Femur (tissue), 1 donor: ENCODE measurements around the gene DNAH17.

Experiments used
- DNase-seq: peaks from one replicate; pipeline ENCODE4 v3.0.0-alpha.2; 2017

Gene DNAH17

DNA sequence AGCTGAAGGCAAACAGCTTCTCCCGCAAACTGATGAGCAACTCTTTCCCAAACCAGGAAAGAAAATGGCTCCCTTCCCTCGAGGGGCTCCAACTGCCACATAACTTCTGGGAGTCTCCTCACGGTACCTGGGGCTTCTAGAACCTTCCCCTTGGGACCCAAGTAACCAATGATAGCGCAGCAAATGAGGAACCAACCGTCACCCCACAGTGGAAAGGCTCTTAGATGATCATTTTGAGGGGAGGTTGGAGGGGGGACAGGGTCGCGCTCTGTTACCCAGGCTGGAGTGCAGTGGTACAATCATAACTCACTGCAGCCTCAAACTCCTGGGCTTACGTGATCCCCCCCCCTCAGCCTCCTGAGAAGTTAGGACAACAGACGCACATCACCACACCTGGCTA lies at the start of gene DNAH17:
Gene DNAH17, minus strand, starts transcription at position 101 of the 400 bp plus-strand sequence. CDS start 2,339 bp downstream, outside the sequence.
- no peak for DNase-seq

DNA sequence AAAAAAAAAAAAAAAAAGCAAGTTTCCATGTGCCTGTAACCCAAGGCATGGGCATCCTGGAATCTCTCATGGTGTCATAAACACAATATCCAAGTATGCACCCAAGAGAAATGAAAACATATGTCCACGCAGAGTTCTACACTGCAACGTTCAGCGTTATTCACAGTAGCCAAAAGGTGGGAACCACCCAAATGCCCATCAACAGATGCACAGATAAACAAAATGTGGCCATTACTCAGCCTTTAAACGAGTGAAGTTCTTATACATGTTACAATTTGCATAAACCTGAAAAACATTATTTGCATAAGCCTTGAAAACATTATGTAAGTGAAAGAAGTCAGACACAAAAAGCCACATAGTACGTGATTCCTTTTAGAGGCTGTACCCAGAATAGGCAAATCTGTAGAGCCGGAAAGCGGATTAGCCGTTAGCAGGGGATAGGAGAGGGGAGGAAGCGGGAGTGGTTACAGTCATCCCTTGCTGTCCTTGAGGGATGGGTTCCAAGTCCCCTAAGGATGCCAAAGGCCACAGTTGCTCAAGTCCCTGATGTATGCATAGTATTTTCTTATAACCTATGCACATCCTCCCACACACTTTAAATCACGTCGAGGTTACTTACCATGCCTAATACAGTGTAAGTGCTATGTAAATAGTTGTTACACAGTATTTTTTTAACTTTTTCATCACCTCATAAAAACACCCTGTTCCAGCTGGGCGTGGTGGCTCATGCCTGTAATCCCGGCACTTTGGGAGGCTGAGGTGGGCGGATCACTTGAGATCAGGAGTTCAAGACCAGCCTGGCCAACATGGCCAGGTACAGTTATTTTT lies 47.3 kb upstream of the DNAH17 start:
- DNase-seq, result no peak

GRCh38 chr17:78623541-78623940 lies 46.3 kb upstream of the DNAH17 start:
- no peak for DNase-seq

GRCh38 chr17:78622491-78623265 lies 45.5 kb upstream of the DNAH17 start:
- no peak for DNase-seq

- DNase-seq, result no peak
Observed at GRCh38 chr17:78621720-78622490, 44.7 kb upstream of the DNAH17 start.

- DNase-seq, result no peak
Observed at GRCh38 chr17:78620099-78620498, 42.9 kb upstream of the DNAH17 start.

DNA sequence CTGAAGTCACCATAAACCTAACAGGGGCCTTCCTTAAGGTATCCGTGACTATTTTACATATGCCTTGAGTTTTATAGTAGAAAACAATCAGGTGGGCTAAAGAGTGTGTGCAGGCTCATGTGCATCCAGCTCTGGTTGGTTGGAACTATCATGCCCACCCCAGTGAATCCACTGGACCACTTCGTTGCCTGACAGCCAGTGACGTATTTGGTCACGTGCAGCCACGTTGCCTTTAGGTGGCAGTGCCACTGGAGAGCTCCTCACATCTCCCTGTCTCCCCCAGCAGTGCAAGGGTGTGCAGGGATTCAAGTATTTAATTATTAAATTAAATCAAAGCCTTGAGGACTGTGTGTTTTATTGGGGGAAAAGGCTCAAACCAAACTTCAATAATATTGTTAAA lies 42.1 kb upstream of the DNAH17 start:
- DNase-seq, result no peak

DNA sequence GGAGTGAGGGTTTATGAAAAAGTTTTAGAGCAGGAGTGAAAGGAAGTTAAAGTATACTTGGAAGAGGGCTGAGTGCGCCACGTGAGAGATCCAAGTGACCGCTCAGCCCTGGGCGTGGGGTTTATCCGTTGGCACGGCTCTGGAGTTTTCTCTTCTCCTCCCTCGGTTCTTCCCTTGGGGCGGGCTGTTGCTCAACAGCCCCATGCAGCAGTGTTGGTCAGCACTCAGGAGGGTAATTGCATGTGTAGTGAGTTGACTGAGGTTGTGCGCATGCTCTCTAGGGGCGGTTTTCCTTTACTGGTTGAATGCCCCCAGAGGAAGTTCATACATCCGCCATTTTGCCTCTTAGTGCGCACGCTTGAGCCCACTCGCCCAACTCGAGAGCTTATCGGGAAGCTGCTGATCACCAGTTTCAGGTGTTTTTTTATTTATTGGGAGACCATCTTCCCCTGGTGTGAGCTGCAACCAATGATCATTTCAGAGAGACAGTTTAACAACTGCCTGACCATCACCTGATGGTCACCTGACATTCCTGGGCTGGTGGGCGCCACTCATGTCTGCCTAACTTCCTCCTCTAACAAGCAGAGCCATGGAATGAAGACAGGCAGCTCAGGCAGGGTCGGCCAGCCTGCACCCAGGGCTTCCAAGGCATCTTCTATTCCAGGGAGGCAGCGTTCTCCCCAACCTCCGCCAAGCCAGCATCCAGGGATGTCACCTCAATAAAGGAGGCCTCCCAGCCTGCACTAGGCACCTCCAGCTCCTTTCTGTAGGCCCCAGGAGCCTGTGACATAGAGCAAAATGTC lies 41.3 kb upstream of the DNAH17 start:
- DNase-seq, result no peak

DNA sequence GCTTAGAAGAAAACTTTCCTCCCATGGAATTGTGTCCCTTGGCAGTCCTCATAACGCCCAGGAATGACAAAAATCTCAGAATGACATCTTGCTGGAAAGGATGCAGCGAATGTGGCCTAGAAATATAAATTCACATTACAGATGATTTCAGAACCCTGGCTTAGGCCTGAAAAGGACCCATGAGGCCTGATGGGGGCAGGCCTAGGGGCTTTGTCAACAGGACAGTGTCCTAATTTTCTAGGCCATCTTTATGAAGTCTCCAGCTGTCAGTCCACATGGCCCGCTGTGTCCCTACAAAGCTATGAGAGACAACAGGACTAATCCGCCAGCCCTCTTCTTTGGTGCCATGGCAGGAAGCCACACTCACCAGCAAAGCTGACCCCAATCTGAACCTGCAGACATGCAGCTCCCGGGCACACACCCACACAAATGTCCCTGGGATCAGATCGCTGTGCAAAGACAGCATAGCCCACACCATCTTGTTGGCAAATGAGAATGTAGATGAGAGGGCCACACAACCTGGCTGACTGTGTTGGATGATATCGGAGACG lies 40.4 kb upstream of the DNAH17 start:
- peak; percentile 78 for DNase-seq

- DNase-seq, result no peak
Observed at GRCh38 chr17:78616946-78617345, 39.8 kb upstream of the DNAH17 start.

- no peak for DNase-seq
Observed at GRCh38 chr17:78615631-78616030, 38.4 kb upstream of the DNAH17 start.

DNA sequence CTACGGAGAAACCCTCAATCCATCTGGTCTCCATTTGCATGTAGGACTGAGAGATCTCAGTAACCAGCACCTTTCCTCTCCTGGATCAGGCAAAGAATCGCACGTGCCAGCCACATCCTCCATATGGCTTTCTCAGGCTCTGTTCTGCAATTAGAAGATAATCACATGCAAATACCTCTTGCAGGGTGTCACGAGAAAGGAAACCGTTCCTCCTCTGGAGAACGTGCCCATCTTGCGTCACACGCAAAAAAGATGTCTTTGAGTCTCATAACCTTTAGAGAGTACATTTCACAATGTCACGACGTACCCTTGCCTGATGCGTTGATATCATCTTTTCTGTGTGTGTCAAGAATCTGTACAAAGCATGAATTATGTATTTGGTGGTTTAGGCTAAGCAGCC lies 36.2 kb upstream of the DNAH17 start:
- DNase-seq, result no peak

DNA sequence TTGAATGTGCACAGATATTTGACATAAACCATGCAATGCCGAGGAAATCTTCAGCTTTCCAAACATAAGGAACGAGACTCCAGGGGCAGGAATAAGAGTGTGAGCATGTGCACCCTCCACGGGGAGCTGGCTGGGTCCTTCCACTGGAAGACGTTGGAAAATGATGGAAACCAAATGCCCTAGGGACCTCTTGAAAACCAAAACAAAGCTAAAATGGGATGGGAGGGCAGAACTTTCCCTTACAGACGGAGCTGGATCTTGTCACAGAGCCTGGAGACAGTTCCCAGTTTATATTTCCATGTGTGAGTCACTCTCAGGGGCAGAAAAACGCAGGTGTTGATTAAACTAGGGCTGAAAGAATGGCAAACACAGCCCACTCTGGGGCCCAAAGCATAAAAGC lies 34.4 kb upstream of the DNAH17 start:
- DNase-seq, result peak; percentile 55

DNA sequence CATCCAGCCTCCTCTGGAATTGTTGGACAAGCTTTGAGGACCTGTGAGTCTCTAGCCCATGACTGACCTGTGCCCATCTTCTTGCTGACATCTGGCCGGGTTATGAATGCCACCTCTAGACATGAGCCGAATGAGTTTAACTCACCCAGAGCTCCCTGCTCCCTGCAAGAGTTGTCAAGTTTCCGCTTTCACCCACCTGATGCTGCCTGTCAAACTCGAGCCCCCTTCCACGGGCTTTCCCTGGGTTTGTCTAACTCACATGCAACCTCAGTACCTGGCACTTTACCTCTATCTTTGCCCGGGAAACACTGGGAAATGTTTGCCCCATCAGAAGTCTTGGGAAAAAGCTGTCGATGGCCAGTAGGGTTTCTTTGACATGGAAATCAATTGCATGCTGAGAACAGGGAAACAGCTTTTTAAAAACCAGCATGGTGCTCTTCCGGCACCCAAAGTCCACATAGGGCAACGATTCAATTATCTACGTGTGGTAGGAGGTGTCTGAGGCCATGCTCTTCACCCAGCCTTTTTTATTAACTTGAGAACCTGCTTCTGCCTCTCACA lies 33.8 kb upstream of the DNAH17 start:
- no peak for DNase-seq

DNA sequence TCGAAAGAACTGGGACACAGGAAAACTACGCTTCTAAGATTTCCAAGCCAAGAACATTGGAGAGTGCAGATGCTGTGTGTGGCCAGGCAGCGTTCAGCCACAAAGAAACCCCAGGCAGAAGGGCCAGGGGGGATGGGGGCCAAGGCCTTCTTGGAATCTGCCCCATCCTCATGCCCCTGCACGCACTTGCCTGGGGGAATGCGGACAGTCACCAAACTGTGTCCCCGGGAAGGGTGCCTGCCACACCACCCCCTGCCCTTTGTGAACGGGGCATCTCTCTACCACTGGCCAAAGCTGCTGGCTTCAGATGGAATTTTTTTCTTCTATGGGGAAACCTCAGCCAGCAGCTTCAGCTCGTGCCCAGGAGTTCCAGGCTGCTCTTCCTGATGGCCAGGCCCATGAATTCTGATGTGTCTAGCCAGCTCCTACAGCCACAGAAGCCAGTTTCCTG lies 32.0 kb upstream of the DNAH17 start:
- DNase-seq, result peak; percentile 68

DNA sequence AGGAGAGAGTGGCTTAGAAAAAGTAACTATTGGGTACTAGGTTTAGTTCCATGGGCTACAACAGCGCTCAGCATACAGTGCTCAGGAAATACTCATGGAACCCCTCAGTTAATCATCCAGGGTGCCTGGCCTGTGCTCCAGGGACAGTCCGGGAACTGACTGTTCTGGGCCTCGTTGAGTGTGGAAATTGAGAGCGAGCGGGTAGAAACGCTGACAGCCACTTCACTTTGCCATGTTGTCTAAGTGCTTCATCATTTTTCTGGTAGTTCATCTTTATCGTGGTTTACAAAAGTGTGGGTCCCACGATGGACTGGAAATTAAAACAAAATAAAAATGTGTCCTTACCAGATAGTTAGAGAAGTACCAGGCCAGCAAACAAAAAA lies 31.6 kb upstream of the DNAH17 start:
- DNase-seq, result no peak

DNA sequence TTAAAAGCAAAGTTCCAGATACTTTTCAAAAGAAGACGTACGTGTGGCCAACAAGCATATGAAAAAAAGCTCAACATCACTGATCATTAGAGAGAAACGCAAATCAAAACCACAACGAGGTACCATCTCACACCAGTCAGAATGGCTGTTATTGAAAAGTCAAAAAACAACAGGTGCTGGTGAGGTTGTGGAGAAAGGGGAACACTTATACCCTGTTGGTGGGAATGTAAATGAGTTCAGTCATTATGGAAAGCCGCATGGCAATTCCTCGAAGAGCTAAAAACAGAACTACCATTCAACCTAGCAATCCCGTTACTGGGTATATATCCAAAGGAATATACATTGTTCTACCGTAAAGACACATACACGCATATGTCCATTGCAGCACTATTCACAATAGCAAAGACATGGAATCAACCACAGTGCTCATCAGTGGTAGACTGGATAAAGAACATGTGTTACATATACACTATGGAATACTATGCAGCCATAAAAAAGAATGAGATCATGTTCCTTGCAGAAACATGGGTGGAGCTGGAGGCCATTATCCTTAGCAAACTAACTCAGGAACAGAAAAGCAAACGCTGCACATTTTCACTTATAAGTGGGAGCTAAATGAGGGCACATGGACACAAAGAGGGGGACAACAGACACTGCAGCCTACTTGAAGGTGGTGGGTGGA lies 31.1 kb upstream of the DNAH17 start:
- DNase-seq, result no peak

DNA sequence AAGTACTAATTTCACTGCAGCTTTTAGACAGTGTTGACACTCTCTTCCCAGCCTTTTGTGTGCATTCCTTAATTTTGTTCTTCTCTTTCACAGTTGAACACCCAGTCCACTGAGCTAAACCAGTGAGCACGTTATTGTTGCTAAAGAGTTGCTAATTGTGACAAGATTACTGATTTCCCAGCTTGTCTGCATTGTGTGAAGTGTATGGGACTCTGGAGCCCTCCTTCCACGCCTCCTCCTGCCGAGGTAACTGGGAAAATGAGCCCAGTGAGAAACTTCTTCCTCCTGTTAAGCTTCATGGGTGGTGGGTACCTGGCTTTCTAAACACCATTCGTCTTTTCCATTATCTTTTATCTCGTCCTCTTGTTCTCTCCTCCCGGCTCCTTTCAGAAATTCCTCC lies 29.8 kb upstream of the DNAH17 start:
- DNase-seq, result no peak

GRCh38 chr17:78605886-78606285 lies 28.7 kb upstream of the DNAH17 start:
- DNase-seq, result no peak

- no peak for DNase-seq
Observed at GRCh38 chr17:78605429-78605828, 28.2 kb upstream of the DNAH17 start.

DNA sequence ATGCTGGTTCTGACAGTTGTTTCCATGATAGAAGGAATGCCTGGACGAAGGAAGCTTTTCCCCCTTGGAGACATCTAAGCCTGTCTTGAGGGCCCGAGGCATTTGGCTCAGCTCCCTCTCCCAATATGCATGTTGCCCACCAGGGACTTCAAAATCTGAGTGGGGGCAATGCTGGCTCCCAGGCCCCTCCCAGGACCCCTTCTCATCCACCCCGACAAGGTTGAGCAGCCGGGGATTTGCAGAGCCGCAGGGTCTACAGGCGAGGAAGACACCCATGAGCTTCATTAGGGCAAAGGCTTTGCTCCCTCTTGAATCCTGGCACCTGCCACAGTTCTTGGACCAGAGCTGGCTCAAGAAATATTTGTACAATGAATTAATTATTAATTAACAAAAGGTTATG lies 25.1 kb upstream of the DNAH17 start:
- DNase-seq, result no peak
